Neural progenitor cell (in vitro differentiated cells): ENCODE measurements around the gene TYRP1. TPM values are rescaled to one million over a fixed set of nuclear protein-coding genes. Genes with fewer than 3 reads are reported as not detected.
A peak's percentile ranks its signal among the peaks of the same experiment; 100 is the strongest.

Source experiments
- DNase-seq: peaks from one replicate; pipeline ENCODE4 v3.0.0-alpha.2; 2016; ENCODE audit warnings: low spot score
- H2AFZ ChIP-seq: fragments of 200-600 bp; sonication (generic); replicated peaks from 2 replicates; pipeline ENCODE4 v1.6.1; 2016; ENCODE audit warnings: antibody characterized with exemption
- H3F3A ChIP-seq: fragments of 200-600 bp; sonication (generic); 2 replicates; pipeline ENCODE4 v1.6.1; 2016; ENCODE audit warnings: antibody characterized with exemption, low read depth
- H3K27ac ChIP-seq: fragments of 200-600 bp; sonication (generic); 2 replicates; pipeline ENCODE4 v1.5.1; 2016; ENCODE audit warnings: mild to moderate bottlenecking
- H3K27me3 ChIP-seq: fragments of 200-600 bp; sonication (generic); 2 replicates; pipeline ENCODE4 v1.6.1; 2016; ENCODE audit warnings: mild to moderate bottlenecking, moderate library complexity
- H3K36me3 ChIP-seq: fragments of 200-600 bp; sonication (generic); 2 replicates; pipeline ENCODE4 v1.5.1; 2016
- H3K4me1 ChIP-seq: fragments of 200-600 bp; sonication (generic); 2 replicates; pipeline ENCODE4 v1.6.1; 2016; ENCODE audit warnings: mixed run types
- H3K4me2 ChIP-seq: fragments of 200-600 bp; sonication (generic); 2 replicates; pipeline ENCODE4 v1.6.1; 2016
- H3K4me3 ChIP-seq: fragments of 200-600 bp; sonication (generic); 2 replicates; pipeline ENCODE4 v1.5.1; 2016
- H3K79me2 ChIP-seq: fragments of 200-600 bp; sonication (generic); 2 replicates; pipeline ENCODE4 v1.6.1; 2016; ENCODE audit warnings: low read depth
- H3K9ac ChIP-seq: fragments of 200-600 bp; sonication (generic); 2 replicates; pipeline ENCODE4 v1.6.1; 2016
- H3K9me3 ChIP-seq: fragments of 200-600 bp; sonication (generic); 2 replicates; pipeline ENCODE4 v1.5.1; 2016; ENCODE audit warnings: low read depth
- H4K20me1 ChIP-seq: fragments of 200-600 bp; sonication (generic); 2 replicates; pipeline ENCODE4 v1.6.1; 2016; ENCODE audit warnings: low read depth
- H3K27ac Mint-ChIP-seq: 3 replicates; pipeline ENCODE4 v1.8.0; 2021; ENCODE audit warnings: mixed read lengths
- H3K27me3 Mint-ChIP-seq: 2 replicates; pipeline ENCODE4 v1.8.0; 2022; ENCODE audit warnings: low read depth, mild to moderate bottlenecking, inconsistent platforms, moderate library complexity, mixed read lengths; ENCODE audit not compliant: insufficient read depth
- H3K36me3 Mint-ChIP-seq: 3 replicates; pipeline ENCODE4 v1.8.0; 2021; ENCODE audit warnings: mixed read lengths
- H3K4me1 Mint-ChIP-seq: 3 replicates; pipeline ENCODE4 v1.8.0; 2021; ENCODE audit warnings: mixed read lengths
- H3K4me3 Mint-ChIP-seq: 3 replicates; pipeline ENCODE4 v1.8.0; 2021; ENCODE audit warnings: mild to moderate bottlenecking, moderate library complexity, mixed read lengths
- H3K9me3 Mint-ChIP-seq: 3 replicates; pipeline ENCODE4 v1.8.0; 2020; ENCODE audit warnings: mixed read lengths
- EZH2 ChIP-seq: fragments of 200-600 bp; sonication (generic); IDR thresholded peaks from 2 replicates; pipeline ENCODE4 v1.6.1; 2017; ENCODE audit warnings: antibody characterized with exemption, mild to moderate bottlenecking, moderate library complexity
- EZH2phosphoT487 ChIP-seq: fragments of 200-600 bp; sonication (generic); IDR thresholded peaks from 2 replicates; pipeline ENCODE4 v1.6.1; 2017; ENCODE audit warnings: antibody characterized with exemption
- total RNA-seq: library from RNA; depleted of rRNA; stranded (reverse); fragments of >200 nt; gene quantifications from 2 replicates; pipeline ENCODE4 v1.2.3, GENCODE V29; 2015; ENCODE audit warnings: low replicate concordance
- TF ChIP-seq, protein P1 (sequence below): fragments of 200-600 bp; sonication (generic); IDR thresholded peaks from 2 replicates; pipeline ENCODE4 v1.5.1; 2017; ENCODE audit warnings: antibody characterized with exemption, mild to moderate bottlenecking

Gene TYRP1
- total RNA-seq, 1 donor from 2014 or later = 0.75 TPM

DNA sequence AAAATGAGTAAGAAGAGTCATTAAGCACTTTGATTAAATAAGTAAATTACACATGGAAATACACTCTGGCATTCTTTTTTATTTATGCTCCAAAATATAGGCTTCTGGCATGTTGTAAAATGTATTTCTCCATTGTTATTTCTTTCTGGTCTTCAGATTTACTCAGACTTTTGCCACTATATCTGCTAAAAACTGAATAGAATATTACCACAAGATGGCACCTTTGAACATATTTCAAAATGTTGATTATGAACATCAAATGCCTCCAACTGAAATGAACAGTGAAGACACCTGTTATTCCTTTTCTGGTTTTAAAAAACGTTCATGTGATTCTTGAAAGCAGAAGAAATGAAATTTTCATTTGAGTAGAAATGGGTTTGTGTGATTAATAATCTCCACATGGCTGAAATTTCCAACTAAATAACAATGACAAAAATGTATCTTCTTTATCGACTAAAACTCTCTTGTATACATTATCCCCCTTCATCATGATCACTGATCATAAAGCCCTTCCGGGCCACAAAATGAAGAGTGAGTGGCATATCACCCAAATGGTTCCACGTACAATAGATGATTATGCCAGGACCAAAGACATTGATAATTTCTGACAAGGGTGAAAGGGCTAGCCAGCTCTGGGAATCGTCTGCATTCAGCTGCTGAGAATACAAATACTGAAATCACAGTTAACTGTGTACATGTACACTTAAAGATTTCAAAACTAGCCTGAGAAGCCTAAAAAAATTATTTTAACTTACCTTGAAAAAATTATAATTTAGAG lies 23.8 kb downstream of the TYRP1 start:
- Mint-ChIP-seq H3K9me3 (no peaks in the 10 kb centered on the region), H3K4me1 (peaks cover 8% of the 10 kb centered on the region), H3K4me3 (no peak overlapping the region), H3K36me3 (no peaks in the 10 kb centered on the region), H3K27ac (no peak overlapping the region), H3K27me3 (no peaks in the 10 kb centered on the region)
- H3K36me3 ChIP-seq = no peaks in the 10 kb centered on the region
- no peak for DNase-seq
- H3K4me1 ChIP-seq = peaks cover 15% of the 10 kb centered on the region
- H4K20me1 ChIP-seq = no peaks in the 10 kb centered on the region
- peaks cover 12% of the 10 kb centered on the region for H3F3A ChIP-seq
- no peaks in the 10 kb centered on the region for H3K9me3 ChIP-seq
- no peak overlapping the region for H2AFZ ChIP-seq
- no peaks in the 10 kb centered on the region for H3K27me3 ChIP-seq
- H3K4me2 ChIP-seq = no peak overlapping the region
- no peak overlapping the region for H3K9ac ChIP-seq
- no peak overlapping the region for H3K4me3 ChIP-seq
- TF ChIP-seq EZH2phosphoT487 (no peak), EZH2 (no peak)
- TF ChIP-seq, protein P1, sequence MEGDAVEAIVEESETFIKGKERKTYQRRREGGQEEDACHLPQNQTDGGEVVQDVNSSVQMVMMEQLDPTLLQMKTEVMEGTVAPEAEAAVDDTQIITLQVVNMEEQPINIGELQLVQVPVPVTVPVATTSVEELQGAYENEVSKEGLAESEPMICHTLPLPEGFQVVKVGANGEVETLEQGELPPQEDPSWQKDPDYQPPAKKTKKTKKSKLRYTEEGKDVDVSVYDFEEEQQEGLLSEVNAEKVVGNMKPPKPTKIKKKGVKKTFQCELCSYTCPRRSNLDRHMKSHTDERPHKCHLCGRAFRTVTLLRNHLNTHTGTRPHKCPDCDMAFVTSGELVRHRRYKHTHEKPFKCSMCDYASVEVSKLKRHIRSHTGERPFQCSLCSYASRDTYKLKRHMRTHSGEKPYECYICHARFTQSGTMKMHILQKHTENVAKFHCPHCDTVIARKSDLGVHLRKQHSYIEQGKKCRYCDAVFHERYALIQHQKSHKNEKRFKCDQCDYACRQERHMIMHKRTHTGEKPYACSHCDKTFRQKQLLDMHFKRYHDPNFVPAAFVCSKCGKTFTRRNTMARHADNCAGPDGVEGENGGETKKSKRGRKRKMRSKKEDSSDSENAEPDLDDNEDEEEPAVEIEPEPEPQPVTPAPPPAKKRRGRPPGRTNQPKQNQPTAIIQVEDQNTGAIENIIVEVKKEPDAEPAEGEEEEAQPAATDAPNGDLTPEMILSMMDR = no peak
- H3K79me2 ChIP-seq = no peaks in the 10 kb centered on the region
- H3K27ac ChIP-seq = no peak overlapping the region

DNA sequence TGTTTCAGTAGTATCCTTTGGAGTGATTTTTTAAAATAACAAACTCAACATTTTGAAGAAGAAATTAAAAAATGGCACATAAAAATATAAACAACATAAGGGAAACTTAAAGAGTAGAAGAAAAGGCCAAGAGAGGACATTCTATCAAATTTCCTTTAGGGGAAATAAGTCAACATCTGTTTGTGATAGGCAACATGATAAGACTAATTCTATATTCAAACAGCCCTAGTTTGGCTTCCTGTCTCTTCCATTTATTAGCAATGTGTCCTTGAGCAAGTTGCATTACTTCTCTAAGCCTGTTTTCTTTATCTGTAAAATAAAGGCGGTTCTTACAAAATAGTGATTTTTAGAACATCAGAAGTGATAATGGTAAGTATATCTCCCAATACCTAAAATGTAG lies 24.7 kb downstream of the TYRP1 start:
- H3K4me3 Mint-ChIP-seq = no peak overlapping the region
- H3K9me3 Mint-ChIP-seq = no peaks in the 10 kb centered on the region
- DNase-seq = no peak
- Histone ChIP-seq H3K79me2 (no peaks in the 10 kb centered on the region), H3K4me1 (peaks cover 15% of the 10 kb centered on the region), H2AFZ (no peak overlapping the region), H3K27ac (no peak overlapping the region), H3K4me2 (peak overlapping the region; percentile 71), H3K4me3 (no peak overlapping the region), H3K27me3 (no peaks in the 10 kb centered on the region), H3K9ac (no peak overlapping the region), H3K36me3 (no peaks in the 10 kb centered on the region), H3F3A (peaks cover 12% of the 10 kb centered on the region), H3K9me3 (no peaks in the 10 kb centered on the region), H4K20me1 (no peaks in the 10 kb centered on the region)
- H3K27me3 Mint-ChIP-seq = no peaks in the 10 kb centered on the region
- H3K36me3 Mint-ChIP-seq = no peaks in the 10 kb centered on the region
- TF ChIP-seq EZH2 = no peak
- no peak for TF ChIP-seq EZH2phosphoT487
- TF ChIP-seq, protein P1 = no peak
- H3K4me1 Mint-ChIP-seq = peaks cover 8% of the 10 kb centered on the region
- no peak overlapping the region for H3K27ac Mint-ChIP-seq

DNA sequence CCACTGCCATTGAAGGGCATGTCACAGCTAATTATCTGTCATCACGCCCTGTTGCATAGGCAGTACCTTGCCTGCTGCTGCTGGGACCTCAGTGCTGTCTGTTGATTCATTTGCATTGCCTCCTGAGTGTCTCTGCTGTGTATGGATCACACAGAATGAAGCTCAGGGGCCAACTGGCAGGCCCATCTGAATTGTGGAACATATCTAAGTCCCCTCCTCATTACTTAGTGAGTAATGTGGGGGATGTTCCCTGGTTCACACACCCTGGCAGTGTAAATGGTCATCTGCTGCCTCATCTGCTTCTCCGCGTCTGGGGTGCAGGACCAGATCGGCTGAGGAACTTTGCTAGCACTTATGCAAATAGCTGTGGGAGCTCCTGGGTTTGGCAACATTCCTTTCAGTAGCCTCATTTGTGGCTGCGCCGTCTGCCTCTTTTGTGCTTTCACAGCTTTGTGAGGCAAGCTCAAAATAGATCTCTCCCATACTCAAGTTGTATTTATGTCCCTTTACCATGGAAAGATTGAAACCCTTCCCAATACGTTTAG lies 25.4 kb downstream of the TYRP1 start:
- H3K36me3 Mint-ChIP-seq = no peaks in the 10 kb centered on the region
- H3K4me3 ChIP-seq = peak overlapping the region; percentile 34
- peak; percentile 82 for DNase-seq
- no peaks in the 10 kb centered on the region for H3K36me3 ChIP-seq
- peak overlapping the region; percentile 71 for H3K4me2 ChIP-seq
- peak overlapping the region; percentile 27 for H3K4me3 Mint-ChIP-seq
- H3K27ac Mint-ChIP-seq = no peak overlapping the region
- H2AFZ ChIP-seq = peak overlapping the region; percentile 81
- no peaks in the 10 kb centered on the region for H3K9me3 Mint-ChIP-seq
- peak overlapping the region; percentile 36 for H3K27ac ChIP-seq
- H3K4me1 Mint-ChIP-seq = peaks cover 8% of the 10 kb centered on the region
- H3K79me2 ChIP-seq = no peaks in the 10 kb centered on the region
- H3K27me3 Mint-ChIP-seq = no peaks in the 10 kb centered on the region
- H4K20me1 ChIP-seq = no peaks in the 10 kb centered on the region
- no peak overlapping the region for H3K9ac ChIP-seq
- peaks cover 12% of the 10 kb centered on the region for H3F3A ChIP-seq
- H3K4me1 ChIP-seq = peaks cover 15% of the 10 kb centered on the region
- no peaks in the 10 kb centered on the region for H3K27me3 ChIP-seq
- no peaks in the 10 kb centered on the region for H3K9me3 ChIP-seq
- TF ChIP-seq EZH2phosphoT487 (no peak), EZH2 (no peak)
- TF ChIP-seq, protein P1 = no peak
